GM12873 (cell line): Measurements from ENCODE around the gene SMARCB1.

Source experiments
- TF ChIP-seq, protein P1 (sequence below): IDR thresholded peaks from 2 replicates; pipeline ENCODE4 v1.5.1; 2012; ENCODE audit warnings: low read depth, mild to moderate bottlenecking, moderate library complexity, low read length, control low read depth; ENCODE audit not compliant: insufficient read depth; ENCODE audit errors: missing control alignments

SMARCB1 gene

DNA sequence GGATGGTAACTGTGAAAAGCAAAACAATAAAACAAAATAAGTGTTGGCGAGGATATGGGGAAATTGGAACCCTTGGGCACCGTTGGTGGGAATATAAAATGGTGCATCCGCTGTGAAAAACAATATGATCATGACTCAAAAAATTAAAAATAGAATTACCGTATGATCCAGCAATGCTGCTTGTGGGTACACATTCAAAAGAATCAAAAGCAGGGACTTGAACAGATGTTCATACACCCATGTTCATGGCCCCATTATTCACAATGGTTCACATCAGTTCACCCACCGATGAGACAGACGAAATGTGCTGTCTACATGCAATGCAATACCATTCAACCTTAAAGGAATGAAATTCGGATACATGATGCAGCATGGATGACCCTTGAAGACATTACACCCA is 53.3 kb downstream of the SMARCB1 start:
- TF ChIP-seq, protein P1, sequence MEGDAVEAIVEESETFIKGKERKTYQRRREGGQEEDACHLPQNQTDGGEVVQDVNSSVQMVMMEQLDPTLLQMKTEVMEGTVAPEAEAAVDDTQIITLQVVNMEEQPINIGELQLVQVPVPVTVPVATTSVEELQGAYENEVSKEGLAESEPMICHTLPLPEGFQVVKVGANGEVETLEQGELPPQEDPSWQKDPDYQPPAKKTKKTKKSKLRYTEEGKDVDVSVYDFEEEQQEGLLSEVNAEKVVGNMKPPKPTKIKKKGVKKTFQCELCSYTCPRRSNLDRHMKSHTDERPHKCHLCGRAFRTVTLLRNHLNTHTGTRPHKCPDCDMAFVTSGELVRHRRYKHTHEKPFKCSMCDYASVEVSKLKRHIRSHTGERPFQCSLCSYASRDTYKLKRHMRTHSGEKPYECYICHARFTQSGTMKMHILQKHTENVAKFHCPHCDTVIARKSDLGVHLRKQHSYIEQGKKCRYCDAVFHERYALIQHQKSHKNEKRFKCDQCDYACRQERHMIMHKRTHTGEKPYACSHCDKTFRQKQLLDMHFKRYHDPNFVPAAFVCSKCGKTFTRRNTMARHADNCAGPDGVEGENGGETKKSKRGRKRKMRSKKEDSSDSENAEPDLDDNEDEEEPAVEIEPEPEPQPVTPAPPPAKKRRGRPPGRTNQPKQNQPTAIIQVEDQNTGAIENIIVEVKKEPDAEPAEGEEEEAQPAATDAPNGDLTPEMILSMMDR: no peak

DNA sequence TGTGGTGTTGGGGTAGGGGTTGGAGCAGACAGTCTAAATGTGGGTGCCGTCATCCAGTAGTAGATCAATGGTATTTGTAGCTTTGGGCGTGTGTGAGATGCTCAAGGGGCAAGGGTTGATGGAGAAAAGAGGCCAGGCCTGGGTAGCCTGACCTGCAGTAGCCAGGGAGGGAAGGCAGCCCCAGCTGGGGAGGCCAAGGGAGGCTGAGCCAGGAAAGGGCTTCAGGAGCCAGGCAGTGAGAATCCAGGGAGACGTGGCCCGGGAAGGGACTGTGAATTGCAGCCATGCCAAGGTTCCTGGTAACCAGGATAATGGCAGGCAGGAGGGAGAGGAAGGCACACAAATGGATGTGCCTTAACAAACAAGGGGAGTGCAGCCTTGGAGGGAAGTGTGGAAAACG is 54.5 kb downstream of the SMARCB1 start:
- TF ChIP-seq, protein P1: no peak

DNA sequence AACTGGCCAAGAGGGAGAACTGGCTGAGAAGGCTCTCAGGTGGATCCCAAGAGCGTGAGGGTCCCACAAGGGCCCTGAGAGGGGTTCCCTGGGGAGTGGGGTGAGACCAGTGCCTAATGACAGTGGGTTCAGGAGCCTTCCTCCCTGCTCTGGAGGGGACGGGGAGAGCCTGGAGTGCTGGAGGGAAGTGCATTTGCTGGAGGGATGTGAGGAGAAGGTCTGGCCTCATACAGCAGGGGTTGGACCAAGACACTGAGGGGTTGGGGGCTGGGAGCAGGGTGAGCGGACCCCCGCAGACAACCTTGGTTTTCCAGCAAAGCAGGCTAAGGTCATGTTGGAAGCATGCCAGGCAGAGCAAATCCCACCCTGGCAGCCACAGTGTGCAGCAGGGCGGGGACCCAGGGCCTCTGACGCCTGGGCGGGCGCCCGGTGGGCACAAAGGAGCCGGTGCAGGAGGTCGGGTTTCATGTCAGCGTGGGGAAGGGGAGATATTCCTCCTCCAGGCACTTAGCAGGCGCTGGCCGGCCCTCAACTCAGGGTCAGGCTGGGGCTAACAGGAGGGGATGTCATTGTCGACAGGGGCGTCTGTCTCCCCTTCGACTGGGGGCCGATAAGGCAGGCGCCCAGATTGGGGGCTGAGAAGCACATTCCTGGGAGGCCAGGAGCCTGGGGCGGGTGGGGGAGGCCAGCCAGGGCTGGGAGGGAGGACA is 55.1 kb downstream of the SMARCB1 start:
- TF ChIP-seq, protein P1: no peak

DNA sequence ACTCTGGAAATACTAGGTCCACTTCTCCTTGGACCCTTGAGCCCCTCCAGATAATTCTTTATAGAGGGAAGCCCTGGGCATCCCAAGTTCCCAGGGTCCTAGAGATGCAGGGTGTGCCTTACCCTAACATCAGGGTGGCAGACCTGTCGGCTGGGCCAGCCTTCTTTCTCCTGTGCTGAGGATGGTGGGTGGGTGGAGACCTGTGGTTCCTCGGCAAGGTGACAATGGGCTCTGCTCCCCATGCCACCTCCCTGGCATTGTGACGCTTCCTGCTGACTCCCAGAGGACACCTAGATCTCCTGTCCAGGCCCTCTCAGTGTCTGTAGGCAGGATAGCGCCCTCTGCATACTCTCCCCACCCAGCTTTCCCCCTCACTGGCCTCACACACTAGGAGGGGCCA is 55.8 kb downstream of the SMARCB1 start:
- TF ChIP-seq, protein P1: no peak

DNA sequence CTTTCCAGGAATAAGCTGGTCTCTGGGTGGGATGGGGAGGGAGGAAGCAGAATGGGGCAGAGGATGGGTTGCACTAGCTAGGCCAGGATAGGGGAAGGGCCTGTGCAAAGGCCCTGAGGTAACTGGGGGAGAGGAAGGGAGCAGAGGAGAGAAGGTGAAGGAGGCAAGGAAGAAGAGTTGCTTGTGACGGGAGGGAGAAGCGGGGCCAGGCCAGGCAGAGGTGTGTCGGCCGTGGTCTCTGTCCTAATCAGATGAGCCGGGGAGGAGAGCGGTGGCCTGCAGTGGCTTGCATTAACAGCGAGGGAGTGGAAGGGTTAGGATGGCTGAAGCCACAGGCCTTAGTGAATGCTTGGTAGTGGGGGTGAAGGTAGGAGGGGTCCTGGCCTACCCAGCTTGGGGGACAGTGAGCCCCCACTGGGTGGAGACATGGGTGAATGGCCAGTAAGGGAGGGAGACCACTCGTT is 58.0 kb downstream of the SMARCB1 start:
- TF ChIP-seq, protein P1: no peak

DNA sequence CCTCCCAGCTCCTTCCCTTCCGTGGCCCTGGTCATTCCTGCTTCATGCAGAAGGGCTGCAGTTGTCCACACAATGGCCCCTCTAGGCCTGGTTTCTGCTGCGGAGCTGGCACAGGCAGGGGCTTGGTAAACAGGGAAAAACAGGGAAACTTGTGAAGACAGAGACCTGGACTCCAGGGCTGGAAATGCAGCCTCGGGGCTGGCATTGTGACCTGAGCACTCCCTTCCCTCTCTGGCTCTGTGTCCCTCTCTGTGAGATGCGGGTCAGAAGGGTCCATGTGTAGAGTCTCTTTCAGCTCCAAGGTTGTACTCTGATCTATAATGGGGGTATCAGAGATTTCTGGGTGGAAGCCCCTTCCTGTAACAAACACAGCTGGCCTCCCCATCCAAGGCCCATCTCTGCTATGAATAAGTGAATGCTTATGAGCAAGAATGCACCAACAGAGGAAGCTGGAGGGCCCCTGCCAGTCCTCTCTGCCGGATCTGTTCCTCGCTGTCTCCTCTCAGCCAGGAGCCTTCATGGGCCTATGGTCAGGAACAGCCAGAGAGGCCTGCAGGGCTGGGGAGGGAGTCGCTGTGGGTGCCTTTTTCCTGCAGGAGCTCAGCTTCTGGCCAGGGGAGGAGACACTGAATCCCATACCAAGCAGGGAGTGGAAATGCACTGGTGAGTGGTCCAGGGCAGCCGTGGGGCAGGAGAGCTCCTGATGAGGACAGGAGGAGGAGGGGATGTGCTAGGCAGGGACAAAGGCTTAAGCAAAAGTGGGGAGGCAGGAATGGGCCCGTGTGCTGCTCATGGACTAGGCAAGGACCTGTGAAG is 58.7 kb downstream of the SMARCB1 start:
- TF ChIP-seq, protein P1: no peak

DNA sequence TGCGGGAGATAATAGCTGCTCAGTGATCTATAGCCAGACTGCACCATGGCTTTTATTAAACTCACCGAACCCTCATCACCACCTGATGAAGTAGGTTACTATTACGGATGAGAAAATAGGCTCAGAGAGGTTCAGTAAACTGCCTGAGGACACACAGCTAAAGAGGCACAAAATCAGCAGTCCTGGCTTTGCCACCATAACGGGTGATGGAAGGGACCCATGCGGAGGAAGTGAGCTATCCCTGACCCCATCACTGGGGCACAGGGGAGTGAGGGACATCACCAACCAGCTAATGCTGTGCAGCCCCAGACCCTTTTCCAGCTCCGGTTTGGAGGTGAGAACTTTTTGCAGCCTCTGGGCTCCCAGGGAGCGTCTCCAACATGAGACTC is 59.3 kb downstream of the SMARCB1 start:
- TF ChIP-seq, protein P1: no peak
